HG02763 (cell line): ENCODE measurements around the gene HEXA.
A peak's percentile ranks its signal among the peaks of the same experiment; 100 is the strongest.

Experiments
- ATAC-seq: cut with Tn5 transposase; IDR thresholded peaks from one replicate; pipeline ENCODE4 v1.9.1; 2021; ENCODE audit warnings: mild to moderate bottlenecking, moderate library complexity; ENCODE audit not compliant: unreplicated experiment

The HEXA gene

DNA sequence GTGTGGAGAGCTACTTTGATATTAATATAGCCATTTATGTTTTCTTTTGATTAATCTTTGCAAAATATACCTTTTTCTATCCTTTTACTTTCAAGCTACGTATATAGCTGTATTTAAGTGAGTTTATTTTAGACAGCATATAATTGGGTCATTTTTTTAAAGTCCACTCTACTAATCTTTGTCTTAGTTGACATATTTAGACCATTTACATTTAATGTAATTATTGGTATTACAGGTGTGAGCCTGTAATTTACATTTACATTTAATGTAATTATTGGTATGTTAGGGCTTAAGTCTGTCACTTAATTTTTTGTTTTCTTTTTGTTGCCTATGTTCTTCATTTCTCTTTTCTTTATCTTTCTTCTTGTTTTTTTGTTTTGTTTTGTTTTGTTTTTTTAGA, 52.1 kb downstream of the HEXA start:
- no peak for ATAC-seq

DNA sequence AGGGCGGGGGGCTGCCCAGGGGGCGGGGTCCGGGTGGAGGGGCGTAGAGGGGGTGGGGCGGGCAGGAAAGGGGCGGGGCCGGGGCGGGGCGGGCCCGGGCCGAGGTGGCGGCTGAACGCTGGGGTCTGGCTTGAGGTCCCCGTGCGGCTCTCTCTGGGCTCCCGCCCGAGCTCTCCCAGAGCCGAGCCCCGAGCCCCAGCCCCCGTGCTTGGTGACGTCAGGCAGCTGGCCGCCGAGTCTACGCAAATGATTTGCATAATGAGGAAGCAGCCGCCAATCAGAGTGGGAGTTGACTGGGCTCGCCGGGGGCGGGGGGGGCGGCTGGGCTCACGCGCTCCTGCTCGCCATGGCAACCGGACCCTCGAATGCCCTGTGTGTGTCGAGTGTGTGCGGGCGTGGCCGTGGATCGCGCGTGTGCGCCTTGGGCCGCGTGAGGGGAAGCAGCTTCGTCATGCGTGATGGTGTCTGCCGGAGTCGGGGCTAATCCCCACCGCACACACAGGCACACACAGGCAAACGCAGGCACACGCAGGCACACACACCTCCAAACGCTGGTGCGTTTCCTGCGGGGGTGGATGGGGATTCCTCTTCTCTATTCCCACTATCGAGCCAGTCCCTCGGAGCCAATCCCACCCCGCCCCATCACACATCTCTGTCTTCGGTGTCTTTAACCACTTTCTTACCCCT, 55.7 kb downstream of the HEXA start, which contains the start of gene CELF6:
TSS of gene CELF6 (minus strand) at position 173 of the 687 bp plus-strand sequence. CDS start 283 bp downstream, outside the sequence.
- ATAC-seq = peak; percentile 68

DNA sequence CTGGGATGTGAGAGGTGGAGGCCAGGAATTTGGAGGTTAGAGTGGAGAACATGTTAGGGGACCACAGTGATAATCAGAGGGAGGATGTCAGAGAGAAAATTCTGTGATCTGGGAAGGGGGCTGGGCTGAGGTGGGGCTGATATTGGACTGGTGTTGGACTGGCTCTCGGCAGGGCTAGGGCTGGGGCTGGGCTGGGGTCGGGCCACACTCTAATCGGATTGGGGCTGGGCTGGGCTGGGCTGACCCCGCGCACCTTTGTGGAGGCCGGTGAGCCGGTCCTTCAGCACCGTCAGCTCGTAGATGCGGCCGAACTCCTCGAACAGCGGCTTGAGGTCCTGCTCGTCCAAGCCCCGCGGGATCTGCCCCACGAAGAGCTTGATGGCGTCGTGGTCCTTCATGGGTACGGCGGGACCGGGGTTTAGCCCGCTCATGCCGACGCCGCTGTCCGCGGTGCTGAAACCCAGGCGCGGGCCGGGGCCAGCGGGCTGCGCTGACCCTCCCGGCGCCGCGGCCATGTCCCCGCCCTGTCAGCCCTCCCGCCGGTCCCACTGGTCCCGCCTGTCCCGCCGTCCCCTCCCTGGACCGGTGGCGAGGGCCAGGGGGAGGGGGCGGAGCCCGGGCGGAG, 56.3 kb downstream of the HEXA start:
- peak; percentile 20 for ATAC-seq

DNA sequence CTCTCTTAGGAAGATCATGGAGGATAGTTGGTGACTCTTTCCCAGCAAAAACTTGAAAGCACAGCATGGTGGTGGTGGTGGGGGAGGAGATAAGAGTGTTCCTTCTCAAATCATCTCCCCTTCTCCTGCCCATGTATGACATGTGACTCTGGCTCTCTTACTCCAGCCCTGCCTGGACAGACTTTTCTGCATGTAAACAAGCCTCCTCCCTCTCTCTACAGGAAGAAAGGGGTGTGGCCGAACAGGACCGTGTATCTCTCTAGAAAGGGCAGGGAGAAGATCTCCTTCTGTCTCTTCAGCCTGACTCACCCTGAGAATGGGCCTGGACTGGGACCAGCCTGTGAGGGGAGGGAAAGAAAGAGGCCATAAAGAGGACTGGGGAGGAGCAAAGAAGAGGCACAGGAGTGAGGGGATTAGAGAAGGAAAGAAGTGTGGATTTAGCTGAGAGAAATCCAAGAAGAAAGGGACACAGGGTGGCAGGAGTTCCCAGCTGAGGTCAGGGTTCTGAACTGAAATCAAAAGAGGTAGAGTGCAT, 57.3 kb downstream of the HEXA start:
- no peak for ATAC-seq

DNA sequence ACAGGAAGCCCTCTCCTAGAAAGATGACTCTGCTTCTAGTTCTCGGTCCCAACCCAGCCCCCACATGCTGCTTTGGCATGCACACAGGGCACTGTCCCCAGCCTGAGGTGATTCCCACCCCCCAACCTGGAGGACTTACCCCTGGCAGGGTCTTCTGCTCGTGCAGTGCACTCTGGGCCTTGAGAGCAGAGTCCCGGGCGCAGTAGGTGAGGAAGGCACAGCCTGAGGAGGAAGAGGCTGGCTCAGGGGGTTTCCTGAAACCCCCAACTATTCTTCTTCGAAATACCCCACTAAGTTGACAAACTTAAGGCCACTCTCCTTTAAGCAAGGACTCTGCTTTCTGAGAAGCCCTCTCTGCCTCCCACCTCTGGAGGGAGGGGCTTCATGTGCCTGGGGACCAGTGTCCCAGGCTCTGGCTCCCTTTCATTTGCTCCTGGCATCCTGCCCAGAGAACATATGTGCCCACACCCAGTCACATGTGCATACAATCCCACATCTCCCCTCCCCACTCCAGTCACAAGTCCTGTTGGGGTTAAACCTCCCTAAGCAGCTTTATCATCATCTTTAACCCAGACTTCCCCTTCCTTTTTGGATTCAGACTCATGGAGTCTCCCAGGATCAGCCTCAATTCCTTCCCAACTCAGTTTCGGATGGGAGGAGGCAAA, 60.0 kb downstream of the HEXA start:
- ATAC-seq = no peak

DNA sequence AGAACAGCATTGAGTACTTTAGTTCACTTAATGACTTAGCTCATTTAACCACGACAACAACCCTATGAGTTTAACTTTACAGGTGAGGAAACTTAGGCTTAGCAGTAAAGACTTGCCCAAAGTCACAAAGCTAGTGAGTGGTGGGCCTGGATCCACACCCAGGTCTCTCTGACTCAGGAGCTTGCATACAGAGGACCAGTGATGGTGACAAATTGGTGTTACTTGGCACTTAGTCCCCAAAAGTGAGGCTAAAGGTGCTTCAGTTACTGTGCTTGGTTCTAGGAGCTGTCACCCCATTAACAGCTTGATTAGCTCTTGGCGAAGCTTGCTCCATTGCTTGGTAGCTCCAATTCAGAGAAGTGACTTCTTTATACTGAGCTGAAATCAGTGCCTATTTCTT, 61.9 kb downstream of the HEXA start:
- ATAC-seq = no peak

DNA sequence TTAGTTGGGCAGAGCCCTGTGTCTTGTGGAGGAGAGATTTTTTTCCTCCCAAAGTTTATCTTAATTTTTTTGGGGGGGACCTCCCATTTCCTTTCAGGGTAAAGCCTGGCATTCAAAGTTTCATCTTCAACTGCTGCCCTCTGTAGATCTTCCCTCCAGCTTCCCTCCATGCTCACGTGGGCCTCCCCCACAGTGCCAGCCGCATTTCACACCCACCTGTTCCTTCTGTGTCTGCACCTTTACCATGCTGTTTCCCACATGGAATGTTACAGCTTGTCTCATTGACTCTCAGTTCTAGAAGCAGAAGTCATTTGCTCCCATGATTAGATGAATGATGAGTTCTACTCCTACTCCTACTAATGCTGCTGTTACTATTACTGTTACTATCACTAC, 62.4 kb downstream of the HEXA start:
- ATAC-seq = no peak

DNA sequence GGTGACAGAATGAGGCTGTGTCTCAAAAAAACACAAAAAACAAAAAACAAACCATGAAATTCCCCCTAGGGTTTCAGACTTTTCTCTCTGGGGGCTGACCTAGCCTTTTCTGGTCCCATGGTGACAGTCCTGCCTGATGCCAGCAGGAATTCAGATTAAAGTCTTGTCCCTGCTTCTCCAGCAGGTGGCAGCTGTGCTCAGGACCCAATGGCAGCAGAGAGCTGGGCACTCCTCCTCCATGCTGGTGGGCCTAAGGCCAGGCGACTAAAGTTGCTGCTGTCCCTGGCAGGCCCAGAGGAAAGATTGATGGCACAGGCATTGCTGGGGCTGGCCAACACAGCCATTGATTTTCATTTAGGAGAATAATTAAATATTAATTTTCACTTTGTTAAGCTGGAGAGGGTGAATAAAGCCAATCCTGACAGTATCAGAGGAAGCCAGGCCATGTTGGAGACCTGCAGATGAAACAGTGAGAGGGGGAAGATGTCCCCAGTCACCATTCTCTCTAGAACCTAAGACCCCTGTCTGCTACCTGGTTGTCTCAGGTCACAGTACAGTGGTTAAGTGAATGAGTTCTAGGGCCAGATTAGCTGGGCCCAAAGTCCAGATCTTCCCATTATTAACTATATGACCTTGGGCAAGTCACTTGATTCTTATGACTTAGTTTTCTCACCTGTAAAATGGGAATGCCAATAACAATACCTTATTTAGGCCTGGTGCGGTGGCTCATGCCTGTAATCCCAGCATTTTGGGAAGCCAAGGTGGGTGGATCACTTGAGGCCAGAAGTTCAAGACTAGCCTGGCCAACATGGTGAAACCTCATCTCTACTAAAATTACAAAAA, 63.0 kb downstream of the HEXA start:
- ATAC-seq = peak; percentile 66

DNA sequence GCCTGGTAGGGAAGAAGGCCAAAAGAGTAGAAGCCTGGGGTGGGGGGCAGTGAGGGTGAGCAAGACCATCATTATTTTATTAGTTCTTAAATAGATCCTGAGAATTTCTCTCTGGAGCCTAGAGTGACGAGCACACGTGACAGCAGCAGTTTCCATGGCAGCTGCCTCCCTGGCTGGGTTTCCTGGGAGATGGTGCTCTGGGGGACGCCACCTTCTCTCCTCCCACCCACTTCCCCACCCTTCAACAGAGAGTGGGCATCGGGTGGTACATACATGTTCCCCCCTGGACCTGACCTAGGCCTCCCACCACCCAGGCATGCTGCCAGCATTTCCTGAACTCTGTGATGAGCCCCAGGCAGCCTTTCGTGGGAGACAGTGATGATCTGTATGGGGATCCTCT, 68.8 kb downstream of the HEXA start:
- no peak for ATAC-seq

DNA sequence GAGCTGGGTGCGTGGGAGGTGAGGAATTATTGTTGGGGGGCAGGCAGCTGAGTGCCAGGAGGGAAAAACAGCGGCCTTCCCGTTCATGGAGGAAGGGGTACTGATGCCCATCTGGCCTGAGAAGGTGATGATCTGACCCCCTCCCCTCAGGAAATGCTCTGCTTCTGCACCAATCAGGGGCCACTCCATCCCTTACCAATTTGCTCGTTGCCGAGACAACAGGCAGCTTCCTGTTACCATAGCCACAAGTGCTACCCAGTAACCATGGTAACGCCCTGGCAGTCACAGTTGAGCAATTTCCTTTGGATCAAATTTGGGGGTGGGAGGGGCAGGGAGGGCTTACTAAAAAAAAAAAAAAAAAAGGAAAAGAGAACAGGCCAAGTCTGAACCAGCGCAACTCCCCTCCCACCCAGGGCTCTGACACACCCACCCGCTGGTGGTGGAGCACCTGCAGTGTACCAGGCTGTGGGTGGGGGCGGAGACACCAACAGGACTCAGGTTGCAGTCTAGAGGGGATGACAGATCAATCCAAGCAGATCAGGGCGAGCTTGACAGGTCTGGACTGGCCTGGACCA, 69.5 kb downstream of the HEXA start:
- ATAC-seq = no peak

DNA sequence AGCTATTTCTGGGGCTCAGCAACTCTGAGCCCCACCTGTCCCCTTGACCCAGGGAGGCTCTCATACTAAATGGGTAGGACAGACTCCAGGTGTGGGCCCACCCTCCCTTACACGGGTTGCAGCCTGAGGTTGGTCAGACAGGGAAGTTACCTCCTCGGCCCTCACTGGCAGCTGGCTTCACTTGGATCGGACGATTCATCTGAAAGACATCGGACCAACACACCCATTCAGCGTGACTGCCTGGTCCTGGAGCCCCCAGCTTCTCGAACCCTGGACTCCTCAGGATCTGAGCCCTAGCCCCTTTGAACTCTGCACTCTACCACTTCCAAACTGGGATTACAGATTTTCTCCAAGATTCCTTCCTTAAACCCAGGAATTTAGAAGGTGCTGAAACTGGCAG, 71.2 kb downstream of the HEXA start:
- no peak for ATAC-seq

DNA sequence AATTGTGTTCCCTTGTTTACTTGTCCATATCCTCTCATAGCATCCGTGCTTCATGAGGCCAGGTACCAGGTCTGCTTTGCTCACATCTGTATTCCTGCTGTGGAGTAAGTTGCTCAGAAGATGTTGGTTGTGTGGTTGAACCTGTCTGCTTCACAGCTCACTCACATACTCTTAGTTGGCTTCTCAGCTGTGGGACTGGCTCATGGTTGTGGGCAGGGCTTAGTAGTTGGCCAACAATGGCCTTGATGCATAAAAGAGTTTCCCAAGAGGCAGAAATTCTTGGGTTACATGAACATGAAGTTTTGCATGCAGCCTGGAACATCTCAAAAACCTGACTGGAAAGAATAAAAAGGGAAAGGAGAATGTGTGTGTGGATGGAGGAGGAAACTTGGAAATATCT, 72.9 kb downstream of the HEXA start:
- ATAC-seq = no peak
